ENCODE measurements around the gene ST6GALNAC2. TPM values are rescaled to one million over a fixed set of nuclear protein-coding genes. Genes with fewer than 3 reads are reported as not detected.

The ST6GALNAC2 gene
- polyA plus RNA-seq, 1 donor (not counting 4 experiments of a cell fraction or from before 2014, with no cell fraction given), result 45.8 TPM

GRCh38 chr17:76521262-76521661 lies 64.4 kb downstream of the ST6GALNAC2 start:
- dilution Hi-C loops (cut with MboI; ENCODE audit: extremely low pct_ligation_motif_present, low sequenced_read_pairs), result no loop called here
- Histone ChIP-seq H3K9me1 (ENCODE audit: control insufficient read depth, extremely low read depth, insufficient read depth, low read length) (no peaks in the 10 kb centered on the region), H3K27me3 (ENCODE audit: control insufficient read depth, extremely low read depth, insufficient read depth, low read length) (no peaks in the 10 kb centered on the region), H3K36me3 (ENCODE audit: control insufficient read depth in 2 of 2, extremely low read depth in 1 of 2, insufficient read depth in 2 of 2, low read length in 2 of 2) (no peaks in the 10 kb centered on the region), H3K4me3 (ENCODE audit: control insufficient read depth in 2 of 3, extremely low read depth in 1 of 3, insufficient read depth in 2 of 3, low read depth in 1 of 3, low read length in 3 of 3) (no peak overlapping the region), H2AFZ (ENCODE audit: control insufficient read depth, low read length) (no peak overlapping the region), H3K9ac (ENCODE audit: control insufficient read depth, extremely low read depth, insufficient read depth, low read length) (no peak overlapping the region), H3K9me3 (ENCODE audit: control insufficient read depth, low read depth, low read length) (no peaks in the 10 kb centered on the region), H3K4me1 (ENCODE audit: control insufficient read depth, extremely low read depth, insufficient read depth, low read length) (peaks cover 12% of the 10 kb centered on the region), H4K20me1 (ENCODE audit: control insufficient read depth, extremely low read depth, insufficient read depth, low read length) (no peaks in the 10 kb centered on the region), H3K27ac (ENCODE audit: control insufficient read depth, insufficient read depth, low read length) (no peak overlapping the region), H3K79me2 (ENCODE audit: control insufficient read depth, insufficient read depth, low read length) (no peaks in the 10 kb centered on the region), H3K4me2 (ENCODE audit: control insufficient read depth, extremely low read depth, insufficient read depth, low read depth, low read length) (no peak overlapping the region)
- FAIRE-seq (no peak), DNase-seq (ENCODE audit: low read depth, low spot score) (no peak)
- TF ChIP-seq EZH2 (IDR thresholded peaks at IDR 0.05; ENCODE audit: low read length), result no peak

GRCh38 chr17:76519048-76519966 lies 66.4 kb downstream of the ST6GALNAC2 start:
- no peak for DNase-seq (ENCODE audit: low read depth, low spot score)
- no peak for FAIRE-seq
- dilution Hi-C loops (cut with MboI; ENCODE audit: extremely low pct_ligation_motif_present, low sequenced_read_pairs), result no loop called here
- Histone ChIP-seq H3K4me1 (ENCODE audit: control insufficient read depth, extremely low read depth, insufficient read depth, low read length) (peaks cover 13% of the 10 kb centered on the region), H3K27me3 (ENCODE audit: control insufficient read depth, extremely low read depth, insufficient read depth, low read length) (no peaks in the 10 kb centered on the region), H3K4me3 (ENCODE audit: control insufficient read depth in 2 of 3, extremely low read depth in 1 of 3, insufficient read depth in 2 of 3, low read depth in 1 of 3, low read length in 3 of 3) (no peak overlapping the region), H3K27ac (ENCODE audit: control insufficient read depth, insufficient read depth, low read length) (no peak overlapping the region), H2AFZ (ENCODE audit: control insufficient read depth, low read length) (no peak overlapping the region), H4K20me1 (ENCODE audit: control insufficient read depth, extremely low read depth, insufficient read depth, low read length) (no peaks in the 10 kb centered on the region), H3K36me3 (ENCODE audit: control insufficient read depth in 2 of 2, extremely low read depth in 1 of 2, insufficient read depth in 2 of 2, low read length in 2 of 2) (no peaks in the 10 kb centered on the region), H3K79me2 (ENCODE audit: control insufficient read depth, insufficient read depth, low read length) (no peaks in the 10 kb centered on the region), H3K9me3 (ENCODE audit: control insufficient read depth, low read depth, low read length) (no peaks in the 10 kb centered on the region), H3K4me2 (ENCODE audit: control insufficient read depth, extremely low read depth, insufficient read depth, low read depth, low read length) (no peak overlapping the region), H3K9ac (ENCODE audit: control insufficient read depth, extremely low read depth, insufficient read depth, low read length) (no peak overlapping the region), H3K9me1 (ENCODE audit: control insufficient read depth, extremely low read depth, insufficient read depth, low read length) (no peaks in the 10 kb centered on the region)
- TF ChIP-seq CTCF (optimal IDR thresholded peaks at IDR 0.05 in 1 of 3, IDR thresholded peaks at IDR 0.05 in 1 of 3, conservative IDR thresholded peaks at IDR 0.05 in 1 of 3; ENCODE audit: extremely low read depth in 1 of 3, insufficient read depth in 2 of 3, low read length in 3 of 3), result no peak
- no peak for TF ChIP-seq EZH2 (IDR thresholded peaks at IDR 0.05; ENCODE audit: low read length)
